Thymus (tissue), 11 donors: ENCODE results near the gene LARP4. TPM values are rescaled to one million over a fixed set of nuclear protein-coding genes. Genes with fewer than 3 reads are reported as not detected.

Source experiments
- DNase-seq, 9 donors: peaks; one replicate each; pipeline ENCODE4 v3.0.0-alpha.2; 2013; ENCODE audit warnings: low spot score in 9 of 9, low read depth in 6 of 9, missing footprints in 1 of 9
- H3K27ac ChIP-seq, 2 donors: one replicate each; pipeline ENCODE4 v1.5.1; 2013; ENCODE audit warnings: control low read depth in 1 of 2, low read depth in 1 of 2, low read length in 1 of 2, mild to moderate bottlenecking in 1 of 2, moderate library complexity in 1 of 2
- H3K27me3 ChIP-seq, 2 donors: one replicate each; pipeline ENCODE4 v1.5.1; 2013; ENCODE audit warnings: low read length in 1 of 2; ENCODE audit not compliant: control insufficient read depth in 2 of 2, insufficient read depth in 1 of 2
- H3K36me3 ChIP-seq, 2 donors: one replicate each; pipeline ENCODE4 v1.5.1; 2013; ENCODE audit warnings: low read length in 1 of 2, mild to moderate bottlenecking in 1 of 2, moderate library complexity in 1 of 2; ENCODE audit not compliant: control insufficient read depth in 2 of 2, insufficient read depth in 2 of 2
- H3K4me1 ChIP-seq, 2 donors: one replicate each; pipeline ENCODE4 v1.5.1; 2013; ENCODE audit warnings: low read length in 2 of 2; ENCODE audit not compliant: control insufficient read depth in 2 of 2, insufficient read depth in 2 of 2
- H3K4me3 ChIP-seq, 2 donors: one replicate each; pipeline ENCODE4 v1.5.1; 2013; ENCODE audit warnings: low read length in 2 of 2, control low read depth in 1 of 2, mild to moderate bottlenecking in 1 of 2
- H3K9me3 ChIP-seq, 2 donors: one replicate each; pipeline ENCODE4 v1.5.1; 2013; ENCODE audit warnings: low read length in 1 of 2, mild to moderate bottlenecking in 1 of 2; ENCODE audit not compliant: control insufficient read depth in 2 of 2, insufficient read depth in 1 of 2
- WGBS: extraction: QIAGEN DNeasy Blood & Tissue Kit; methylation state at CpG from one replicate; pipeline ENCODE4 v1.1.7; 2013; 5-methylcytosine and 5-hydroxymethylcytosine counted together
- polyA plus RNA-seq: library from polyadenylated mRNA; stranded (reverse); fragments of 200-250 nt; gene quantifications from one replicate; pipeline ENCODE4 v1.2.3, GENCODE V29; 2013
- total RNA-seq: library from RNA; stranded (reverse); fragments of 120-200 nt; gene quantifications from one replicate; pipeline ENCODE4 v1.2.4, GENCODE V29; 2013
- donor health status: healthy.

LARP4 gene
- total and polyA plus RNA-seq, 2 donors, result 17.0 to 23.6 TPM

DNA sequence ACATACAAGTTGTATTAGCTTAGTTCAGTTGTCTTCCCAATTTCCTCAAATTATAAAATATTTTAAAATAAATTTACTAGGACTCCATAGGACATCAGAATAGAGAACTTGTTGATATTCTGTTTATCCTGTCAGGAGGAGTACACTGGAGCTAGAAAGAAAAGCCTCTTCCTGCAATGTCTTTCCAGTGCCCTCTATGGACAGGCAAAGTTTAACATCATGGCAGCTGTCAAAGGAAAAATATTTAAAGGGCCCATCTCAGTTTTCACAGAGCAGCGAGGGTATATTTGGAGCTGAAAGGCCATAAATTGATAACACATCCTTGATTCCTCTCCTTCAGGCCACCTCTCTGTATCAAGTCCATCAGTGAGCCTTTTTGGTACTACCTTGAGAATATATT, 123.1 kb downstream of the LARP4 start:
- 100% methylated on average over 1 of the region's 1 CpG for WGBS
- no peaks in the 10 kb centered on the region for H3K9me3 ChIP-seq
- peaks cover 0 to 5% of the 10 kb centered on the region in 2 donors for H3K4me1 ChIP-seq

DNA sequence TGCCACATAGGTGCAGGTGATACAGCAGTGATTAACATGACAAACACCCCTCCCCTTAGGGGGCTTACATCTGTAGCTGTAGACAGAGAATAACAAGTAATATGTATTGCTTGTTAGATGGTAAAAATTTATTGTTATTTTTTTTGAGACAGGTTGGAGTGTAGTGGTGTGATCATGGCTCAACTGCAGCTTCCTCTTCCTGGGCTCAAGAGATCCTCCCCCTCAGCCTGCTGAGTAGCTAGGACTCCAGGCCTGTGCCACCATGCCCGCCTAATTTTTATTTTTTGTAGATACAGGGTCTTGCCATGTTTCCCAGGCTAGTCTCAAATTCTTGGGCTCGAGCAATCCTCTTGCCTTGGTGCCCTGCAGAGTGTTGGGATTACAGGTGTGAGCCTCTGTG, 123.9 kb downstream of the LARP4 start:
- Histone ChIP-seq H3K36me3 (peaks cover 0 to 3% of the 10 kb centered on the region in 2 donors), H3K9me3 (no peaks in the 10 kb centered on the region), H3K27me3 (no peaks in the 10 kb centered on the region), H3K4me3 (no peak overlapping the region), H3K27ac (no peak overlapping the region), H3K4me1 (peaks cover 0 to 3% of the 10 kb centered on the region in 2 donors)
- over 99% methylated on average over 2 of the region's 2 CpGs for WGBS
- DNase-seq, result no peak

More for the DNA sequence above, 123.1 kb downstream of the LARP4 start:
- Histone ChIP-seq H3K4me3 (no peak overlapping the region), H3K36me3 (peaks cover 0 to 3% of the 10 kb centered on the region in 2 donors), H3K27ac (no peak overlapping the region), H3K27me3 (no peaks in the 10 kb centered on the region)
- DNase-seq, result no peak

GRCh38 chr12:50525422-50525821, 124.7 kb downstream of the LARP4 start:
- no peak overlapping the region for H3K4me3 ChIP-seq
- H3K36me3 ChIP-seq, result peaks cover 0 to 3% of the 10 kb centered on the region in 2 donors
- 96% methylated on average over 2 of the region's 2 CpGs for WGBS
- no peak overlapping the region for H3K27ac ChIP-seq
- H3K27me3 ChIP-seq, result no peaks in the 10 kb centered on the region
- no peaks in the 10 kb centered on the region for H3K4me1 ChIP-seq
- H3K9me3 ChIP-seq, result no peaks in the 10 kb centered on the region
- no peak for DNase-seq

DNA sequence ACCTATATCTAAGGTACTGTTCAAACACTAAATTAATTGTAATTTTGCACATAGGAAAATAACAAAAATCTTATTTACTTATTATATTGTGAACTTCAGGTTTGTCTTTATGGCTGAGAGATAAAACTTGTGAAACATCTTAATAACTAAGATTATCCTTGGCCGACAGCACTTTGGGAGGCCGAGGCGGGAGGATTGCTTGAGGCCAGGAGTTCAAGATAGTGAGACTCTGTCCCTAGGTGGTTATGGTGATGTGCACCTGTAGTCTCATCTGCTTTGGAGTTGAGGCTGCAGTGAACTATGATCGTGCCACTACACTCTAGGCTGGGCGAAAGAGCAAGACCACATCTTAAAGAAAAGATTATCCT, 126.7 kb downstream of the LARP4 start:
- Histone ChIP-seq H3K36me3 (peaks cover 0 to 6% of the 10 kb centered on the region in 2 donors), H3K27me3 (no peaks in the 10 kb centered on the region), H3K4me3 (no peak overlapping the region), H3K27ac (no peak overlapping the region), H3K9me3 (no peaks in the 10 kb centered on the region), H3K4me1 (peaks cover 4% of the 10 kb centered on the region in 2 donors)
- WGBS, result 97% methylated on average over 5 of the region's 5 CpGs
- DNase-seq, result no peak

- Histone ChIP-seq H3K36me3 (peaks cover 0 to 6% of the 10 kb centered on the region in 2 donors), H3K4me3 (no peak overlapping the region), H3K27ac (no peak overlapping the region), H3K4me1 (peaks cover 9 to 14% of the 10 kb centered on the region in 2 donors), H3K9me3 (no peaks in the 10 kb centered on the region), H3K27me3 (no peaks in the 10 kb centered on the region)
- DNase-seq, result no peak
- 86% methylated on average over 1 of the region's 1 CpG for WGBS
Measured at GRCh38 chr12:50528800-50529199, 128.1 kb downstream of the LARP4 start.

DNA sequence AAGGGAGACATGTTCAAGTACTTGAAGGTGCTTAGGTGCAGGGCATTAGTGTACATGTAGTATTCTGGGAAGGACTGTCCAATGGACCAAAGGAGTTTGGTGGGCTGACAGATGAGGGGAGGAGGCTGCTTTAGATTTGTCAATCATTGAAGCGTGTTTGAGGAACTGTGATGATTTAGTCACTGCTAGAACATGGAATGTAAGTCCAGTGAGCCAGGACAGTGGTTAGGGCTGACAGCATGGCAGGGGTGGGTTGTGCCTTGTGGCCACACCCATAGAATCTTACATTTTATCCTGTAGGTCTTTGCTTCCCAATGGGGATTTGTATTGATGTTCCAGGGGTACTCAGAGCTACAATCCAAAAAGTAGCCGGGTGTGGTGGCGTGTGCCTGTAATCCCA, 128.7 kb downstream of the LARP4 start:
- Histone ChIP-seq H3K9me3 (no peaks in the 10 kb centered on the region), H3K27ac (no peak overlapping the region), H3K4me1 (peaks cover 9 to 14% of the 10 kb centered on the region in 2 donors), H3K36me3 (peaks cover 0 to 3% of the 10 kb centered on the region in 2 donors), H3K27me3 (no peaks in the 10 kb centered on the region), H3K4me3 (no peak overlapping the region)
- 96% methylated on average over 3 of the region's 3 CpGs for WGBS
- DNase-seq, result no peak

Other genes starting within 250 kb of the LARP4 start
- 30.7 TPM for gene CERS5, start 233.5 kb upstream of the LARP4 start, total RNA-seq
- 130 TPM for gene CERS5, start 233.5 kb upstream of the LARP4 start, polyA plus RNA-seq
- 46.9 TPM for gene LIMA1, start 117.4 kb upstream of the LARP4 start, total RNA-seq
- gene LIMA1, start 117.4 kb upstream of the LARP4 start, polyA plus RNA-seq, result 120 TPM
- gene FAM186A, start 4.3 kb upstream of the LARP4 start, total RNA-seq, result not detected
- gene FAM186A, start 4.3 kb upstream of the LARP4 start, polyA plus RNA-seq, result 0.05 TPM
- 12.7 TPM for gene DIP2B, start 104.1 kb downstream of the LARP4 start, total RNA-seq
- 8.9 TPM for gene DIP2B, start 104.1 kb downstream of the LARP4 start, polyA plus RNA-seq